OCI-LY7 (cell line): ENCODE measurements around the gene RAB30. TPM values are rescaled to one million over a fixed set of nuclear protein-coding genes. Genes with fewer than 3 reads are reported as not detected.
A peak's percentile ranks its signal among the peaks of the same experiment; 100 is the strongest.

Experiments used
- BruUV-seq: library from RNA; stranded (reverse); fragments of 400-500 nt; replicated peaks from 2 replicates; lab custom pipeline; 2021; lab: Mats Ljungman, UMichigan
- CTCF ChIA-PET: fragments of 300-600 bp; sonication (Branson Sonifier 250); formaldehyde crosslinking; loops from one replicate; lab custom pipeline; 2022; ENCODE audit warnings: antibody characterized with exemption; ENCODE audit not compliant: unreplicated experiment; lab: Charles Lee
- POLR2A ChIA-PET: fragments of 300-600 bp; sonication (Branson Sonifier 250); formaldehyde crosslinking; loops from one replicate; lab custom pipeline; 2022; ENCODE audit warnings: antibody characterized with exemption; lab: Charles Lee
- DNase-seq: peaks from one replicate; pipeline ENCODE4 v3.0.0-alpha.2; 2015; ENCODE audit warnings: low spot score
- H2AFZ ChIP-seq: fragments of 200-600 bp; sonication (generic), shearing (Covaris generic); 2 replicates; pipeline ENCODE4 v1.6.1; 2014; ENCODE audit warnings: mild to moderate bottlenecking, antibody characterized with exemption, low read length, moderate library complexity
- H3K27ac ChIP-seq: fragments of 200-600 bp; sonication (generic); 2 replicates; pipeline ENCODE4 v1.5.1; 2014; ENCODE audit warnings: mixed run types, low read depth, mild to moderate bottlenecking, moderate library complexity, low read length, inconsistent platforms; ENCODE audit not compliant: poor library complexity, severe bottlenecking
- H3K36me3 ChIP-seq: fragments of 200-600 bp; sonication (generic); 2 replicates; pipeline ENCODE4 v1.6.1; 2014; ENCODE audit warnings: mild to moderate bottlenecking, antibody characterized with exemption, low read length, moderate library complexity, mixed read lengths; ENCODE audit not compliant: insufficient read depth
- H3K4me1 ChIP-seq: fragments of 200-600 bp; sonication (generic); 2 replicates; pipeline ENCODE4 v1.5.1; 2014; ENCODE audit warnings: mild to moderate bottlenecking, low read length; ENCODE audit not compliant: insufficient read depth, poor library complexity, severe bottlenecking
- H3K4me2 ChIP-seq: fragments of 200-600 bp; sonication (generic); 2 replicates; pipeline ENCODE4 v1.6.1; 2014; ENCODE audit warnings: mild to moderate bottlenecking, low read length
- H3K4me3 ChIP-seq: fragments of 200-600 bp; sonication (generic); 2 replicates; pipeline ENCODE4 v1.5.1; 2014; ENCODE audit warnings: mild to moderate bottlenecking, low read depth, low read length; ENCODE audit not compliant: poor library complexity, severe bottlenecking
- H3K79me2 ChIP-seq: fragments of 200-600 bp; sonication (generic); 2 replicates; pipeline ENCODE4 v1.6.1; 2016; ENCODE audit warnings: low read depth, mild to moderate bottlenecking, low read length, moderate library complexity, mixed read lengths; ENCODE audit not compliant: insufficient read depth
- H3K9me2 ChIP-seq: fragments of 200-600 bp; sonication (generic); 2 replicates; pipeline ENCODE4 v1.6.1; 2016; ENCODE audit warnings: mild to moderate bottlenecking, low read length, mixed read lengths; ENCODE audit not compliant: insufficient read depth
- H3K9me3 ChIP-seq: fragments of 200-600 bp; sonication (generic); 2 replicates; pipeline ENCODE4 v1.6.1; 2014; ENCODE audit warnings: mild to moderate bottlenecking, mixed run types, low read length, mixed read lengths
- H4K20me1 ChIP-seq: fragments of 200-600 bp; sonication (generic); 2 replicates; pipeline ENCODE4 v1.6.1; 2014; ENCODE audit warnings: mild to moderate bottlenecking, antibody characterized with exemption, low read length, moderate library complexity, mixed read lengths; ENCODE audit not compliant: insufficient read depth
- CTCF ChIP-seq: fragments of 200-600 bp; sonication (generic); conservative IDR thresholded peaks from 2 replicates; pipeline ENCODE4 v1.5.1; 2014; ENCODE audit warnings: mild to moderate bottlenecking, antibody characterized with exemption, low read length, moderate library complexity, mixed read lengths
- EZH2phosphoT487 ChIP-seq: fragments of 200-600 bp; sonication (generic); IDR thresholded peaks from 2 replicates; pipeline ENCODE4 v1.6.1; 2018; ENCODE audit warnings: low read depth, borderline replicate concordance, mild to moderate bottlenecking, mixed run types, antibody characterized with exemption, low read length, moderate library complexity, mixed read lengths
- intact Hi-C: fragments of 100-400 bp; cut with micrococcal nuclease; formaldehyde crosslinking; loops from one replicate; pipeline ENCODE4 v1.10.0; 2022; ENCODE audit not compliant: unreplicated experiment
- total RNA-seq, 2 experiments: library from RNA; depleted of rRNA in 1 of 2; stranded (reverse); fragments of >200 nt in 1 of 2; shearing (Covaris generic) in 1 of 2; gene quantifications; 2 replicates each; pipeline ENCODE4 v1.2.3, GENCODE V29; 2014 to 2022

RAB30 gene
- total RNA-seq, 2 experiments from 2014 or later, result 33.3 to 132 TPM

GRCh38 chr11:83034673-83035014 is 37.1 kb downstream of the RAB30 start:
- DNase-seq, result no peak
- intact Hi-C loops, result no loop called here
- Histone ChIP-seq H3K4me1 (peaks cover 36% of the 10 kb centered on the region), H3K36me3 (peaks cover 57% of the 10 kb centered on the region), H3K4me2 (peak overlapping the region; percentile 58), H3K79me2 (peaks cover 98% of the 10 kb centered on the region), H3K9me2 (no peaks in the 10 kb centered on the region), H2AFZ (no peak overlapping the region), H3K9me3 (no peaks in the 10 kb centered on the region), H4K20me1 (peaks cover 35% of the 10 kb centered on the region), H3K4me3 (no peak overlapping the region), H3K27ac (no peak overlapping the region)
- no TSS peak for BruUV-seq
- CTCF ChIA-PET, result no interaction called here
- no peak for TF ChIP-seq EZH2phosphoT487
- TF ChIP-seq CTCF, result no peak
- POLR2A ChIA-PET, result interaction anchor here (0.7 to 3.5 kb wide), 15 partner anchors 10 to 105 kb away, joined by 3 to 17 read pairs (median 4); no protein-coding TSS in a partner anchor

GRCh38 chr11:83033972-83034672 is 37.6 kb downstream of the RAB30 start:
- peaks cover 33% of the 10 kb centered on the region for H3K4me1 ChIP-seq
- H3K4me3 ChIP-seq, result no peak overlapping the region
- no peaks in the 10 kb centered on the region for H3K9me3 ChIP-seq
- BruUV-seq, result no TSS peak
- H3K27ac ChIP-seq, result no peak overlapping the region
- H4K20me1 ChIP-seq, result peaks cover 35% of the 10 kb centered on the region
- no peak overlapping the region for H2AFZ ChIP-seq
- CTCF ChIA-PET, result no interaction called here
- H3K79me2 ChIP-seq, result peaks cover 98% of the 10 kb centered on the region
- H3K9me2 ChIP-seq, result no peaks in the 10 kb centered on the region
- peak overlapping the region; percentile 58 for H3K4me2 ChIP-seq
- TF ChIP-seq CTCF (no peak), EZH2phosphoT487 (no peak)
- H3K36me3 ChIP-seq, result peaks cover 54% of the 10 kb centered on the region
- POLR2A ChIA-PET, result interaction anchor here (0.6 to 3.5 kb wide), 15 partner anchors 10 to 104 kb away, joined by 3 to 17 read pairs (median 4); no protein-coding TSS in a partner anchor
- intact Hi-C loops, result no loop called here
- DNase-seq, result no peak

- intact Hi-C loops, result no loop called here
- Histone ChIP-seq H3K79me2 (peaks cover 98% of the 10 kb centered on the region), H3K9me3 (no peaks in the 10 kb centered on the region), H3K9me2 (no peaks in the 10 kb centered on the region), H3K27ac (no peak overlapping the region), H3K36me3 (peaks cover 53% of the 10 kb centered on the region), H3K4me1 (peaks cover 39% of the 10 kb centered on the region), H2AFZ (no peak overlapping the region), H4K20me1 (peaks cover 35% of the 10 kb centered on the region), H3K4me3 (no peak overlapping the region), H3K4me2 (no peak overlapping the region)
- DNase-seq, result no peak
- ChIA-PET POLR2A (interaction anchor here (0.6 to 3.5 kb wide), 11 partner anchors 9 to 103 kb away, joined by 3 to 17 read pairs (median 4); no protein-coding TSS in a partner anchor), CTCF (no interaction called here)
- no TSS peak for BruUV-seq
- TF ChIP-seq EZH2phosphoT487 (no peak), CTCF (no peak)
Measured at GRCh38 chr11:83033371-83033770, 38.3 kb downstream of the RAB30 start.
